GM08714 (cell line): ENCODE data around the gene TJAP1.
"Not testable (repeated sequence)": the region's sequence is repeated elsewhere in the genome, so short reads cannot be mapped to it uniquely, and the experiment has no call there.

Experiments
- H3K4me3 ChIP-seq: fragments of 200-500 bp; sonication (Bioruptor generic); 2 replicates; pipeline ENCODE4 v1.5.1; 2014; ENCODE audit warnings: mild to moderate bottlenecking, low read length, inconsistent platforms
- ZNF274 ChIP-seq: IDR thresholded peaks from 2 replicates; pipeline ENCODE4 v1.6.1; 2012; ENCODE audit warnings: mild to moderate bottlenecking, low read depth, low read length

Gene TJAP1

GRCh38 chr6:43489277-43490072 is 12.1 kb downstream of the TJAP1 start:
- TF ChIP-seq ZNF274: no peak
- H3K4me3 ChIP-seq: no peak overlapping the region

- no peak overlapping the region for H3K4me3 ChIP-seq
- TF ChIP-seq ZNF274: no peak
Observed at GRCh38 chr6:43490523-43490939, 13.2 kb downstream of the TJAP1 start.

GRCh38 chr6:43491750-43492661 is 14.6 kb downstream of the TJAP1 start:
- no peak for TF ChIP-seq ZNF274
- H3K4me3 ChIP-seq: no peak overlapping the region

GRCh38 chr6:43492673-43493072 is 15.3 kb downstream of the TJAP1 start:
- no peak overlapping the region for H3K4me3 ChIP-seq
- TF ChIP-seq ZNF274: no peak

GRCh38 chr6:43493230-43493629 is 15.9 kb downstream of the TJAP1 start:
- no peak for TF ChIP-seq ZNF274

GRCh38 chr6:43493833-43494232 is 16.5 kb downstream of the TJAP1 start:
- TF ChIP-seq ZNF274: no peak
- H3K4me3 ChIP-seq: no peak overlapping the region

More at GRCh38 chr6:43493230-43493629, 15.9 kb downstream of the TJAP1 start:
- no peak overlapping the region for H3K4me3 ChIP-seq

GRCh38 chr6:43494321-43494720 is 17.0 kb downstream of the TJAP1 start:
- no peak for TF ChIP-seq ZNF274
- H3K4me3 ChIP-seq: no peak overlapping the region

GRCh38 chr6:43494766-43495165 is 17.4 kb downstream of the TJAP1 start:
- no peak for TF ChIP-seq ZNF274
- no peak overlapping the region for H3K4me3 ChIP-seq

- H3K4me3 ChIP-seq: no peak overlapping the region
- TF ChIP-seq ZNF274: no peak
Observed at GRCh38 chr6:43495409-43495941, 18.1 kb downstream of the TJAP1 start.

GRCh38 chr6:43496370-43497128 is 19.2 kb downstream of the TJAP1 start:
- no peak overlapping the region for H3K4me3 ChIP-seq
- no peak for TF ChIP-seq ZNF274

GRCh38 chr6:43497129-43497396 is 19.7 kb downstream of the TJAP1 start:
- no peak for TF ChIP-seq ZNF274

GRCh38 chr6:43497689-43498088 is 20.3 kb downstream of the TJAP1 start:
- H3K4me3 ChIP-seq: no peak overlapping the region
- no peak for TF ChIP-seq ZNF274

More at GRCh38 chr6:43497129-43497396, 19.7 kb downstream of the TJAP1 start:
- H3K4me3 ChIP-seq: no peak overlapping the region

GRCh38 chr6:43498291-43498690 is 20.9 kb downstream of the TJAP1 start:
- H3K4me3 ChIP-seq: not testable (repeated sequence)
